Activated CD4-positive, CD25-positive, alpha-beta regulatory T cell treated with anti-CD3 and anti-CD28 coated beads, Interleukin-2, amount 50 U/mL, for 16 hours (primary cell): ENCODE results near the gene ACO2.

Experiments
- DNase-seq: peaks from one replicate; pipeline ENCODE4 v3.0.0-alpha.2; 2020; ENCODE audit warnings: low read depth, low spot score

ACO2 gene

GRCh38 chr22:41488596-41489385 is 19.9 kb downstream of the ACO2 start:
- no peak for DNase-seq

GRCh38 chr22:41491374-41492100 is 22.6 kb downstream of the ACO2 start:
- no peak for DNase-seq

- no peak for DNase-seq
Observed at GRCh38 chr22:41498303-41498835, 29.5 kb downstream of the ACO2 start.

GRCh38 chr22:41499624-41500280 is 30.8 kb downstream of the ACO2 start:
- DNase-seq: no peak

- DNase-seq: no peak
Observed at GRCh38 chr22:41500303-41500702, 31.4 kb downstream of the ACO2 start.

- DNase-seq: no peak
Observed at GRCh38 chr22:41501209-41501608, 32.3 kb downstream of the ACO2 start.

- DNase-seq: no peak
Observed at GRCh38 chr22:41504397-41504796, 35.5 kb downstream of the ACO2 start.

- DNase-seq: no peak
Observed at GRCh38 chr22:41504816-41505215, 35.9 kb downstream of the ACO2 start.

- DNase-seq: no peak
Observed at GRCh38 chr22:41505511-41506220, 36.7 kb downstream of the ACO2 start.

- no peak for DNase-seq
Observed at GRCh38 chr22:41507330-41508063, 38.6 kb downstream of the ACO2 start.

GRCh38 chr22:41508770-41509170 is 39.9 kb downstream of the ACO2 start:
- DNase-seq: no peak

GRCh38 chr22:41511521-41511968 is 42.6 kb downstream of the ACO2 start:
- DNase-seq: no peak

GRCh38 chr22:41512421-41513194 is 43.7 kb downstream of the ACO2 start:
- DNase-seq: no peak

- DNase-seq: no peak
Observed at GRCh38 chr22:41513391-41513790, 44.5 kb downstream of the ACO2 start.

GRCh38 chr22:41516462-41516861 is 47.5 kb downstream of the ACO2 start:
- DNase-seq: no peak

- DNase-seq: no peak
Observed at GRCh38 chr22:41517172-41518047, 48.5 kb downstream of the ACO2 start.

GRCh38 chr22:41518048-41518347 is 49.1 kb downstream of the ACO2 start:
- no peak for DNase-seq

- no peak for DNase-seq
Observed at GRCh38 chr22:41521126-41521525, 52.2 kb downstream of the ACO2 start.

- DNase-seq: no peak
Observed at GRCh38 chr22:41522813-41523212, 53.9 kb downstream of the ACO2 start.
